ENCODE data around the gene KISS1R.

Gene KISS1R

DNA sequence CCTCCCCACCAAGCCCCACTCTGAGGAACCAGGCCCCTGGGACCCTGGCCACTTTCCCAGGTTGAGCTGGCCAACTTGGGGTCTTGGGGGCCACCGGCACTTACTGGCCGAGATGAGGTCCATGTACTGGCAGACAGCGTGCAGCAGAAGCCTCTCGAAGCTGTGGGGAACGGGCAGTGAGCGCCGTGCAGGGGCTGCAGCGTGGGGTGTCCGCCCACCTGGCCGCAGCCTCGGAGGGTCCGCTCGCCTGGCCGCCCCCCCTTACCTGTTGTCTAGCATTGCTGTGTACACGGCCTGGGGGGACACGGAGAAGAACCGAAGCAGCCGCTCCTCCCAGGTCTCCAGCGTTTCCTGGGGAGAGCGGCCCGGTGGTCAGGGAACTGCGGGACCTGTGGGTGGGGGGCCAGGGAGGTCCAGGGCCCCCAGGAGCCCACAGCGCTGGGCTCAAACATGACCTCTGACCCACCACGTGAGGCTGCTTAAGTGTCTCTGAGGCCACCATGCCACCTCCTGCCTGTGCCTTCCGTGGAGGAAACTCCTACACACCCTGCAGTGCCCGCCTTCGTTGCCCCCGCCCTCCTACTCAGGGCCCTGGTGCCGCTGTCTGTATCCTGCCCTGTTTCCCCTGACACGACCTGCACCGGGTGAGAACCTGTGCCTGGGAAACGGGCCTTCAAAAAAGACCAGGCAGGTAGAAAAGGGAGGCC lies 17.6 kb upstream of the KISS1R start:
- no peak for DNase-seq
- ATAC-seq = no peak

DNA sequence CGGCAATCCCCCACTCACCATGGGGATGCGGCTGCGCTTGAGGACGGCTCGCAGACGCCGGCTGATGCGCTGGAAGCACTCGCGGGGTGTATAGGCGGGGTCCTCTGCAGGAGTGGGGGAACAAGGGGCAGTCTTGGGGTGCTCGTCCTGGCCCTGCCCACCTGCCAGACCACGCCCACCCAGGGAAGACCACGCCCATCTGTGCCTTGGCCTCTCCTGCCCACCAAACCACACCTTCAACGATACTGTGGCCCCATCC lies 17.2 kb upstream of the KISS1R start:
- DNase-seq = no peak
- no peak for ATAC-seq

DNA sequence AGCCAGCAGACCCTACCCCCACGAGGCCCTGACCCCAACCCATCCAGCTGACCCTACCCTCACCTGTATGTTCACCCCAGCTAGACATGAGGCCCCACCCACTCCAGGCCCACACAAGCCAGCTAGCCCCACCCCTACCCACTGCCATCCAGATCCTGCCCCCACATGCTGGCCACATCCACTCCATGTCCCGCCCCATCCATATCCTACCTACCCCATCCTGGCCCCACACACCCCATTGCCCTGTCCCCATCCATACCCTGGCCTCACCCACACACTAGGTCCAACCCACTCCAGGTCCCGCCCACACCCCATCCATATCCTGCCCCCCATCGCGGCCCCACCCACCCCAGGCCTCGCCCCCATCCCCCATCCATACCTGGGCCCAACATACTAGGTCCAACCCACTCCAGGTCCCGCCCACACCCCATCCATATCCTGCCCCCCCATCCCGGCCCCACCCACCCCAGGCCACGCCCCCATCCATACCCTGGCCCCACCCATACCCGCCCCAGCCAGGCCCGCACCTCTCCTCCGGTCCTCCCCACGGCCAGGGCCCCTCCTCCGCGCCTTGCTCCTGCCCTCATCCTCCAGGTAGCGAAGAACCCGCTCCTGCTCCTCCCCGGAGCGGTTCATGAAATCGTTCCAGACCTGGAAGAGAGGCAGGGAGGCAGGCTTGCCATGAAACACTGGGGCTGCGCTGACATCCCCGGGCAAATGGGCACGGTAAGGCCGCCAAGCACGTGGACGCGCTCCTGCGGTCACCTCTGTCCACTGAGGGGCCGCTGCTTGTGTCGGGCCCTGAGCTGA lies 16.6 kb upstream of the KISS1R start:
- ATAC-seq = peak; percentile 36
- no peak for DNase-seq

- no peak for ATAC-seq
- DNase-seq = no peak
Observed at GRCh38 chr19:901216-902092, 15.7 kb upstream of the KISS1R start.

DNA sequence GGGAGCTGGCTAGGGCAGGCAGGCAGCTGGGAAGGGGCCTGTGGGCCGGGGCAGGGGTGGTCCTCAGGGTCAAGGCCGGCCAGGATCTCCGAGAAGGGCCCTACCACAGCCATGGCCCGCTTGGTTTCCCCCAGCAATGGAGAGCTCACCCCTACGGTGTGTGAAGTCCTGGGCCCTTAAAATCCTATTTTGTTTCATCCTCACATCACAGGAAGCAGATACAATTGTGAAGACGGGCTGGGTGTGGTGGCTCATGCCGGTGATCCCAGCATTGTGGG lies 15.1 kb upstream of the KISS1R start:
- ATAC-seq (no peak), DNase-seq (no peak)

GRCh38 chr19:902446-903226 lies 14.5 kb upstream of the KISS1R start:
- DNase-seq = no peak
- no peak for ATAC-seq

GRCh38 chr19:903266-903797 lies 13.8 kb upstream of the KISS1R start:
- ATAC-seq = no peak

DNA sequence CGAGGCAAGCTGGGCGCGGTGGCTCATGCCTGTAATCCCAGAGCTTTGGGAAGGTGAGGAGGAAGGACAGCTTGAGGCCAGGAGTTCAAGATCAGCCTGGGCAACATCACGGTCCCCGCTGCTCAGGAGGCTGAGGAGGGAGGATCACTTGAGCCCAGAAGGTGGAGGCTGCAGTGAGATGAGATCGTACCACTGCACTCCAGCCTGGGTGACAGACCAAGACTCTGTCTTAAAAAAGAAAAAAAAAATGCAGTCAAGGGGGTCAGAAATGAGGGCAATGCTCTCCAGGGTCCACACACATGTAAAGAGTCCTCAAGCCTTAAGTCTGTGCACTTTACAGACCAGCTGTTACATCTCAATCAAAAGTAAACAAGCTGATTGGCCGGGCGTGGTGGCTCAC lies 12.6 kb upstream of the KISS1R start:
- DNase-seq (no peak), ATAC-seq (no peak)

More at GRCh38 chr19:903266-903797, 13.8 kb upstream of the KISS1R start:
- no peak for DNase-seq

GRCh38 chr19:906480-906879 lies 10.7 kb upstream of the KISS1R start:
- no peak for DNase-seq
- ATAC-seq = no peak

GRCh38 chr19:907183-907853 lies 9.8 kb upstream of the KISS1R start:
- peak; percentile 65 for ATAC-seq

GRCh38 chr19:911197-912033 lies 5.7 kb upstream of the KISS1R start:
- no peak for DNase-seq

More at GRCh38 chr19:907183-907853, 9.8 kb upstream of the KISS1R start:
- DNase-seq = peak; percentile 72

DNA sequence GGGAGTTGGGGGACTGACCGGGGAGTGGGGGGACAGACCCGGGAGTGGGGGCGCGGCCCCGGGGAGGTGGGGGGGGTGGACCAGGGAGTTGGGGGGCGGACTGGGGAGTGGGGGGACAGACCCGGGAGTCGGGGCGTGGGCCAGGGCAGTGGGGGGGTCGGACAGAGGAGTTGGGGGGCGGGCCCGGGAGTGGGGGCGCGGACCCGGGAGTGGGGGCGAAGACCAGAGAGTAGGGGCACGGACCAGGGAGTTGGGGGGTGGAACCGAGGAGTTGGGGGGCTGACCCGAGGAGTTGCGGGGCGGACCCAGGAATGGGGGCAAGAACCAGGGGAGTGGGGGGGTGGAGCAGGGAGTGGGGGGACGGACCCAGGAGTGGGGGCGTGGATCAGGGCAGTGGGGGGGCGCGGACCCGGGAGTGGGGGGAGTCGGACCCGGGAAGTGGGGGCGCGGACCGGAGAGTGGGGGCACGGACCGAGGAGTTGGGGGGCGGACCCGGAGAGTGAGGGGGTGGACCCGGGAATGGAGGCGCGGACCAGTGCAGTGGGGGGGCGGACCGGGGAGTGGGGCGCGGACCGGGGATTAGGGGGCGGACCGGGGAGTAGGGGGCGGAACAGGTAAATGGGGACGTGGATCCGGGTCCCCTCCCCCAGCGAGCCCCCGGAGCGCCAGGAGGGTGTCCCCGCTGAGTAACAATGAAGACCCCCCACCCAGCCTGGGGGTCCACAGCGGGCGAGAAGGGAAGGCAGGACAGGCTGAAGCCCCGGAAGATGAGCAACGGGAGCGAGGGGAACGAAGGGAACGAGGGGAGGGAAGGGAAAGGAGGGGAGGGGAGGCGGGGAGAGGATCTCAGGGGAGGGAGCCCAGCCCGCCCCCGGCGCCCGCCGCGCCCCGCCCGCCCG lies 4.7 kb upstream of the KISS1R start:
- ATAC-seq = no peak
- peak; percentile 51 for DNase-seq

More at GRCh38 chr19:911197-912033, 5.7 kb upstream of the KISS1R start:
- no peak for ATAC-seq

- ATAC-seq (peak; percentile 69), DNase-seq (peak; percentile 93)
Observed at GRCh38 chr19:913080-913748, 3.9 kb upstream of the KISS1R start, which contains the start of gene R3HDM4. Gene R3HDM4, minus strand, starts transcription at chr19:913219. Its CDS starts 62 bp downstream, at chr19:913157.

GRCh38 chr19:916645-917322 lies 349 bp upstream of the KISS1R start:
- DNase-seq (peak; percentile 59), ATAC-seq (no peak)

GRCh38 chr19:918152-918437 lies 962 bp downstream of the KISS1R start:
- ATAC-seq (no peak), DNase-seq (no peak)

DNA sequence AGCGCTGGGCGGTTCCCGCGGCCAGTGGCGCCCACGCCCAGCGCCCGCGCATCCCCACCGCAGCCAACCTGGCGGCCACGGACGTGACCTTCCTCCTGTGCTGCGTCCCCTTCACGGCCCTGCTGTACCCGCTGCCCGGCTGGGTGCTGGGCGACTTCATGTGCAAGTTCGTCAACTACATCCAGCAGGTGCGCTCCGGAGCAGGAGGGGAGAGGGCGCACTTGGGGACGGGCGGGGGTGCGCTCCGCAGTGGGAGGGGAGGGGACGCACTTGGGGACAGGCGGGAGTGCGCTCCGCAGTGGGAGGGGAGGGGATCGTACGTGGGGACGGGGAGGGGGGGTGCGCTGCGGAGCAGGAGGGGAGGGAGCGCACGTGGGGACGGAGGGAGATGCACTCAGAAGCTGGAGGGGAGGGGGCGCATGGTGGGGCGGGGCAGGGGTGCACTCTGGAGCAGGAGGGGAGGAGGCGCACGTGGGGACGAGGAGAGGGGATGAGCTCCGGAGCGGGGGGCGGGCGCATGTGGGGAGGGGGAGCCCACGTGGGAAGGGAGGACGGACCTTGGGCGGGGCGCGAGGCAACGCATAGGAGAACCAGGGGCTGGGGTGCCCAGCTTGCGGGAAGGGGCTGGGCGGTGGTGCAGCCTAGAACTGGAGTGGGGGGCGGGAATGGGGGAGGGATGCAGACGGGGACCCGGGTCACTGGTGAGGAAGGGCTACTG lies 1.5 kb downstream of the KISS1R start:
- DNase-seq (peak; percentile 46), ATAC-seq (no peak)

- DNase-seq (peak; percentile 56), ATAC-seq (peak; percentile 11)
Observed at GRCh38 chr19:919199-920050, 2.3 kb downstream of the KISS1R start.
